Uterus (tissue), 4 donors: Measurements from ENCODE around the gene TOX2. TPM values are rescaled to one million over a fixed set of nuclear protein-coding genes. Genes with fewer than 3 reads are reported as not detected.

ENCODE experiments used
- DNase-seq, 2 donors: peaks; one replicate each; pipeline ENCODE4 v3.0.0-alpha.2; 2019 to 2020
- H3K27ac ChIP-seq, 2 donors: fragments of 200-600 bp; sonication (generic); 1 replicate in 1 of 2; 2 replicates in 1 of 2; pipeline ENCODE4 v1.5.1; 2016 to 2018
- H3K27me3 ChIP-seq, 2 donors: fragments of 200-600 bp; sonication (generic); one replicate each; pipeline ENCODE4 v1.5.1; 2018 to 2019; ENCODE audit warnings: control low read depth in 1 of 2
- H3K36me3 ChIP-seq, 2 donors: fragments of 200-600 bp; sonication (generic); one replicate each; pipeline ENCODE4 v1.5.1; 2019; ENCODE audit warnings: control low read depth in 1 of 2
- H3K4me1 ChIP-seq, 2 donors: fragments of 200-600 bp; sonication (generic); one replicate each; pipeline ENCODE4 v1.5.1; 2018 to 2019; ENCODE audit warnings: control low read depth in 1 of 2
- H3K4me3 ChIP-seq, 2 donors: fragments of 200-600 bp; sonication (generic); 1 replicate in 1 of 2; 2 replicates in 1 of 2; pipeline ENCODE4 v1.5.1; 2018 to 2019; ENCODE audit warnings: mild to moderate bottlenecking in 1 of 2
- H3K9me3 ChIP-seq, 2 donors: fragments of 200-600 bp; sonication (generic); one replicate each; pipeline ENCODE4 v1.5.1; 2019; ENCODE audit warnings: control low read depth in 1 of 2
- CTCF ChIP-seq, 4 experiments: fragments of 200-600 bp in 2 of 4; fragments of 450-650 bp in 2 of 4; sonication (generic) in 2 of 4; IDR thresholded peaks; one replicate each; pipeline ENCODE4 v1.5.1; 2016 to 2019; ENCODE audit warnings: antibody characterized with exemption in 4 of 4, mild to moderate bottlenecking in 2 of 4, moderate library complexity in 1 of 4
- POLR2A ChIP-seq, 2 donors: fragments of 450-650 bp; IDR thresholded peaks; one replicate each; pipeline ENCODE4 v1.6.1; 2016; ENCODE audit warnings: antibody characterized with exemption in 2 of 2, mild to moderate bottlenecking in 1 of 2, moderate library complexity in 1 of 2
- intact Hi-C: fragments of 100-400 bp; cut with DNase I; formaldehyde crosslinking; loops from one replicate; pipeline ENCODE4 v1.15.1; 2023; ENCODE audit warnings: low total_unique reads
- total RNA-seq, 4 donors: library from RNA; depleted of rRNA in 3 of 4; stranded (reverse); fragments of >200 nt in 3 of 4; gene quantifications; one replicate each; pipeline versions ENCODE4 v1.1.0 to v1.2.4, GENCODE V29; 2014 to 2023
- donor health status: DM: yes; HTN: yes; CAD: no.

The TOX2 gene
- total RNA-seq, 4 donors from 2014 or later, result 0.26 to 4.8 (median 0.28) TPM; not detected in 1

GRCh38 chr20:43916073-43916880, 1.6 kb downstream of the TOX2 start:
- intact Hi-C loops, result no loop called here
- Histone ChIP-seq H3K27ac (peak overlapping the region in 1 of 2 donors; percentile 41), H3K27me3 (no peaks in the 10 kb centered on the region), H3K36me3 (no peaks in the 10 kb centered on the region), H3K4me1 (no peaks in the 10 kb centered on the region), H3K4me3 (peak overlapping the region in 1 of 2 donors; percentile 30), H3K9me3 (peaks cover 0 to 10% of the 10 kb centered on the region in 2 donors)
- TF ChIP-seq POLR2A (IDR thresholded peaks at IDR 0.05) (no peak), CTCF (IDR thresholded peaks at IDR 0.05) (no peak)
- no peak for DNase-seq

GRCh38 chr20:43916881-43917371, 2.3 kb downstream of the TOX2 start:
- Histone ChIP-seq H3K9me3 (peaks cover 0 to 10% of the 10 kb centered on the region in 2 donors), H3K4me3 (no peak overlapping the region), H3K27ac (no peak overlapping the region), H3K27me3 (no peaks in the 10 kb centered on the region), H3K36me3 (no peaks in the 10 kb centered on the region), H3K4me1 (no peaks in the 10 kb centered on the region)
- intact Hi-C loops, result no loop called here
- no peak for DNase-seq
- TF ChIP-seq POLR2A (IDR thresholded peaks at IDR 0.05), result no peak
- no peak for TF ChIP-seq CTCF (IDR thresholded peaks at IDR 0.05)

DNA sequence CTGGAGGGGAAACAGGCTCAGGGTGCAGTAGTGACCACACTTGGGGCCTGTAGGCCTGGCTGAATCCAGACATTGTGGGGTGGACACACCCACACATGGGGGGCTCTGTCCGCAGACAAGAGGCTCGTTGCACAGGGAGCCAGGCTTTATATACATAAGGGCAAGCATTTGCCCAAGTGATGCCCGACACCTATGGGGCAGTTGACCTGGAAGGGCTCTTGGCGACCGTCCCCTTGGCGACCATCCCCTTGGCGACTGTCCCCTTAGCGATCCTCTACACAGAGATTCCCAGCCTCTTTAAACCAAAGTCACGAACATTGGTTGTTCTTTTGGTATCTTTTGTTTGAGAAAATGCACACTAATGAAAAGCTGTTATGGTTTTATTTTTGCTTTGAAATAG, 2.7 kb downstream of the TOX2 start:
- H3K27me3 ChIP-seq, result no peaks in the 10 kb centered on the region
- H3K4me3 ChIP-seq, result no peak overlapping the region
- peaks cover 0 to 7% of the 10 kb centered on the region in 2 donors for H3K9me3 ChIP-seq
- H3K4me1 ChIP-seq, result no peaks in the 10 kb centered on the region
- intact Hi-C loops, result no loop called here
- no peaks in the 10 kb centered on the region for H3K36me3 ChIP-seq
- H3K27ac ChIP-seq, result no peak overlapping the region
- no peak for DNase-seq
- TF ChIP-seq POLR2A (IDR thresholded peaks at IDR 0.05) (no peak), CTCF (IDR thresholded peaks at IDR 0.05) (no peak)

GRCh38 chr20:43919686-43920403, 5.2 kb downstream of the TOX2 start:
- intact Hi-C loops, result no loop called here
- Histone ChIP-seq H3K27me3 (no peaks in the 10 kb centered on the region), H3K36me3 (no peaks in the 10 kb centered on the region), H3K4me1 (no peaks in the 10 kb centered on the region), H3K4me3 (no peak overlapping the region), H3K27ac (no peak overlapping the region), H3K9me3 (no peaks in the 10 kb centered on the region)
- TF ChIP-seq CTCF (IDR thresholded peaks at IDR 0.05) (no peak), POLR2A (IDR thresholded peaks at IDR 0.05) (no peak)
- DNase-seq, result no peak

GRCh38 chr20:43920797-43921196, 6.1 kb downstream of the TOX2 start:
- Histone ChIP-seq H3K9me3 (no peaks in the 10 kb centered on the region), H3K4me1 (no peaks in the 10 kb centered on the region), H3K4me3 (no peak overlapping the region), H3K27ac (no peak overlapping the region), H3K27me3 (no peaks in the 10 kb centered on the region), H3K36me3 (no peaks in the 10 kb centered on the region)
- TF ChIP-seq POLR2A (IDR thresholded peaks at IDR 0.05) (no peak), CTCF (IDR thresholded peaks at IDR 0.05) (no peak)
- intact Hi-C loops, result no loop called here
- DNase-seq, result no peak
